CD4-positive, alpha-beta T cell treated with Interferon gamma for 1 hour (primary cell): Measurements from ENCODE around the gene TMEM120B.
"Not testable (repeated sequence)": the region's sequence is repeated elsewhere in the genome, so short reads cannot be mapped to it uniquely, and the experiment has no call there.

Experiments used
- DNase-seq: peaks from one replicate; pipeline ENCODE4 v3.0.0-alpha.2; 2020

Gene TMEM120B

GRCh38 chr12:121748571-121749265 lies 36.2 kb downstream of the TMEM120B start:
- DNase-seq: no peak

DNA sequence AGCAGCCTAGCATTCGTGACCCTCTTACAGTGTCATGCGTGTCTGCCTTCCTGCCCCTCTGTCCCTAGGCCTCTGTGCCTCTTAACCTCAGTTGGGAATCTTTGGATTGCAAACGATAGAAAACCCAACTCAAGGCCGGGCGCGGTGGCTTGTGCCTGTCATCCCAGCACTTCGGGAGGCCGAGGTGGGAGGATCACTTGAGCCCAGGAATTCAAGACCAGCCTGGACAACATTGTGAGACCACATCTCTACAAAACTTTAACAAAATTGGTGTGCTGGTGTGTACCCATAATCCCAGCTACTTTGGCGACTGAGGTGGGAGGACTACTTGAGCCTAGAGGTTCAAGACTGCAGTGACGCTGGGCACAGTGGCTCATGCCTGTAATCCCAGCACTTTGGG lies 36.7 kb downstream of the TMEM120B start:
- DNase-seq: no peak

GRCh38 chr12:121750507-121750955 lies 38.0 kb downstream of the TMEM120B start:
- peak; percentile 38 for DNase-seq

DNA sequence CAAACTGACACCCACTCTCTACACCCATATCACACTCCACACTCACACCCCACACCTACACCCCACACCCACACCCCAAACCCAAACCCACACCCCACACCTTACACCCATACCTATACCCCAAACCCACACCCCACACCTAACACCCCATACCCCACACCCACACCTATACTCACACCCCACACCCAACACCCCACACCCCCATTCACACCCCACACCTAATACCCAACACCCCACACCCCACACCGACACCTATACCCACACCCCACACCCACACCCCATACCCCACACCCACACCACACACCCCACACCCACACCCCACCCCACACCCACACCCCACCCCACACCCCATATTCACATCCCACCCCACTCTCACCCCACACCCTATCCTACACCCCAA lies 38.5 kb downstream of the TMEM120B start:
- DNase-seq: no peak

DNA sequence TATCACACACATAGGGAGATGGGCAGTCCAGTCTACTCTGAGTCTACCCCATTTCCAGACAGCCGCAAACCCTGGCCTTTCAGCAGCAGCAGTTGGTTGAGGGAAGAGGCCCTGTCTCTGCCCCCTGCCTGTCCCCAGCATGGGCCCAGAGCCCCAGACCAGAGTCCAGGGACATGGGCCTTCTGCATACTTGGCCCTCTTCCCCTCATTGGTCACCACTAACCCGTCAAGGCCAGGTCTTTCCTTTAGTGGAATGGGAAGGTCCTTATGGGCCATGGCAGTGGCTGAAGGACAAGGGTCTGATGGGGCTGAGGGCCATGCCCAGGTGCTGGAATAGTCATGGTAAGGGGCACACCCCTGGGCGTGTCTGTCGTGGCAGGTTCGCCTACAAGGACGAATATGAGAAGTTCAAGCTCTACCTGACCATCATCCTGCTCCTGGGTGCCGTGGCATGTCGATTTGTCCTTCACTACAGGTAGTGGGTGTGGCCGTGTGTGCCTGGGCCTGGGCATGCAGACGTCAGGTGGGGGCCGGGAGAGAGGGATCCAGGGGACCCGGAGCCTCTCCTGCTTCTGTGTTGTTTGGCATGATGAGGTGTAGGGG lies 39.3 kb downstream of the TMEM120B start:
- DNase-seq: no peak

- no peak for DNase-seq
These were observed 41.3 kb downstream of the TMEM120B start for GRCh38 chr12:121753844-121754264.

DNA sequence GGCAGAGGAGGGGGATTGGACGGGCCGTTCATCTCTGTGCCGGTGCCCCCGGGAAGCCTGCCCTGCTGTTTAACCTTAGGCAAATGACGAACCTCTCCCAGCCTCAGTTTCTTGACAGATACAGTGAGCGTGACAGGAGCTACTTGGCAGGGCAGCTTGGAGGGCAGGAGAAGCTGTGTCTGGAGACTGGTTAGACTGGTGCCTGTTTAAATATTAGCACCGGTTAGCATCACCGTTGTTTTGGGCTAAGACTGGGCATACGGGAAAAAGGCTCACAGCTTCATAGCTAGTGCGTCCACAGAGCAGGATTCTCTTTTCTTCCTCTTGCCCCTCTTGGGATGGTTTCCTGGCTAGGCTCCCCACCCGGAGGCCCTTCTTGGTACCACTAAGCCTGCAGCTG lies 42.3 kb downstream of the TMEM120B start:
- no peak for DNase-seq

DNA sequence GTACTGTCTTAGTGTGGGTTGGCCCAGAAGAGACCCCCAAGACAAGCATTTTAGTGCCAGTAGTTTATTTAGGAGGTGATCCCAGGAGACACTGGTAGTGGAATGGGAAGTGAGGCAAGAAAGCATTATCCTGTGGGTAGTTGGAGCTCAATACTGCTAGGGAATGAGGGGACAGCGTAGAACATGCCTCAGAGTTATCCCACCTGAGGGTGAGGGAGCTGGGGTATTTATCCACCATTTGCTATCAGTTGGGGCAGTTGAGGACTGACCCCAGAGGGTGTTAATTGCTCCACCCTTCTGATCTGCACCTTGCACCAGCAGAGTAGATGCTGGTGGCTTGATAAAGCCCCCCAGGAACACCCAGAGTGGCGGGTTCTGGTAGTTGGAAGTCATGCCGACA lies 43.0 kb downstream of the TMEM120B start:
- DNase-seq: no peak

- DNase-seq: not testable (repeated sequence)
These were observed 46.0 kb downstream of the TMEM120B start for GRCh38 chr12:121758536-121758935.

- DNase-seq: no peak
These were observed 49.7 kb downstream of the TMEM120B start for GRCh38 chr12:121762269-121762668.

GRCh38 chr12:121764808-121765207 lies 52.3 kb downstream of the TMEM120B start:
- no peak for DNase-seq

- DNase-seq: no peak
These were observed 53.0 kb downstream of the TMEM120B start for GRCh38 chr12:121765573-121765972.

DNA sequence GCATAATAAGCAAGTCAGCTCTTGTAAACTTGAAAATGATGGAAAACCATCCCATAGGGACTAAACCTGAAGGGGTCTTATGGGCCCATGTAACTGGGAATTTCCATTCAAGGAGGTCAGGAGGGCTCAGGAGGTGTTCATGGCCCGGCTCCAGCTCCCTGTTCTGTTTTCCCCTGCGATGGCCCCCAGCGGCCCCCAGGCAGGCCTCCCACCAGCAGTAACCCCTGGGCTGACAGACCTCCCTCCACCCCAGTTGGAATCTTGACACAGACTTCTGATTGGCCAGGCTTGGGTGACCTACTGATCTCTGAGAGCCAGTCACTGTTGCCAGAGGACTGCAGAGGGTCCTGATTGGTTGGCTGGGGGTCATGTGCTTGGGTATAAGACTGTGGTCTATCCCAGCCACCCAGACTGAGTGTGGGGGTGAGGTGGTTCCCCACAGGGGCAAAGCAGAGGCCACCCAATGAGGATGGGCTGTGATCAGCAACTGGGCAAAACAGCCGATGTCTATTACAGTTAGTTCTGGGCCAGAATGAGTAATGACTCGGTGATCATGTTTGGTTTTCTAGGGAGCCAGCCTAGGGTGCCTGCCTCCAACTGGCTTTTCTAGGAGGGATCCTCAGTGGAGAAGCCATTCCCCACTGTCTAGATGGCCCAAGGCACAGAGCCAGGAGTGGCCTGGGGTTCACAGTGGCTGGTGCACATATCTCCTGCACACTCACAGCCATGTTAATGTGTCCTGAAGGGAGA lies 53.9 kb downstream of the TMEM120B start:
- DNase-seq: no peak

DNA sequence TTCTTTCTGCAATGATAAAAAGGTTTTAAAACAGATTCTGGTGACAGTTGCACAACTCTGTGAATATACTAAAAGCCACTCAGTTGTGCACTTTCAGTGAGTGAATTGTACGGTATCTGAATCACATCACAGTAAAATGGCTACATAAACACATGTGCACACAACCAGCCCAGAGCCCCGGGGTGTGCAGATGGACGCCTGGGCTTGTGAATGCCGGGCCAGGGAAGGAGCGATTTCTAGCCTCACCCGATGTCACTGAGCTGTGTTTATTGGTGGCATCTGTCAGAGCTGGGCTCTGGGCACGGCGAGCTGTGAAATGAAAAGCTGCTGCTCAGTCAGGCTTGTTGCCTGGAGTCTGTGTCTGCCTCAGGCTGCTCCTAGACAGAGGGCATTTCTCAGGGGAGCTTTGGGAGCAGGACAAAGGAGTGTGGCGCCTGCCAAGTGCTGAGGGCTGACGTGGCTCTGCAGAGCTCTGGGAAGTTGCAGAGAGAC lies 55.0 kb downstream of the TMEM120B start:
- DNase-seq: no peak

- DNase-seq: no peak
These were observed 56.8 kb downstream of the TMEM120B start for GRCh38 chr12:121769297-121769830.

DNA sequence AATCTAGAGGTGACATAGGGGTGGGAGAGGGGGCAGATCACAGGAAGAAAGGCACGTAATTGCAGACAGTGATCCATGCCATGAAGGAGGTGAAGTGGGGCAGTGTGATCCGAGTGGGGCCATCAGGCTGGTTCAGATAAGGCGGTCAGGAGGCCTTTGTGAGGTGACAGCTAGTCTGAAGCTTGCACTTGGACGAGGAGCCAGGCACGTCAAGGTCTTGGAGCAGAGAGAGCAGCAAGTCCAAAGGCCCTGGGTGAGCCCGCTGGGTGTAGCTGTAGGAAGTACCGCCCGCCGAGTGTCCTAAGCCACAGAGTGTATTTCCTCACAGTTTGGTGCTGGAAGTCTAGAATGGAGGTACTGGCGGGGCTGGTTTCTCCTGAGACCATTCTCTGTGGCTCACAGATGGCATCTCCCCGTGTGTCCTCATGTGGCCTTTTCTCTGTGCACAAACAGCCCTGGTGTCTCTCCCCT lies 57.3 kb downstream of the TMEM120B start:
- no peak for DNase-seq

DNA sequence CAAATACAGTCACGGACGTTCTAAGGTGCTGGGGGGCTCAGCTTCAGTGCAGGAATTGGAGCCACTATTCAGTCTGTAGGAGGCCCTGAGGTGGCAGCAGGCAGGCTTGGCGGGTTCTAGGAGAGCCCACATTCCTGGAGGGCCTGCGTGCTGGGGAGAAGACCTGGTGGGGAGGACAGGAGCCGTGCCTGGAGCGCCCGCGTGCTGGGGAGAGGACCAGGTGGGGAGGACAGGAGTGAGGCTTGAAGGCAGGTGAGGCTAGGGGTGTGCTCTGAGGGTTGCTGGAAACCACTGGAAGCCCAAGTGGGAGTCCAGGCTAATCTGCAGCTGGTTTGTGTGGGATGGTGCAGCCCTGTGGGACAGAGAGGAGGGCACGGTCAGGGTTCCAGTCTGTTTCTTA lies 57.8 kb downstream of the TMEM120B start:
- no peak for DNase-seq

GRCh38 chr12:121770813-121771625 lies 58.5 kb downstream of the TMEM120B start:
- DNase-seq: no peak

GRCh38 chr12:121773011-121773777 lies 60.6 kb downstream of the TMEM120B start:
- DNase-seq: peak; percentile 83

- DNase-seq: no peak
These were observed 62.5 kb downstream of the TMEM120B start for GRCh38 chr12:121774968-121775474.

GRCh38 chr12:121775501-121775900 lies 62.9 kb downstream of the TMEM120B start:
- DNase-seq: no peak
